PC-9 (cell line): ENCODE results near the gene SRPRB.

ENCODE experiments used
- CTCF ChIP-seq: fragments of 200-600 bp; sonication (generic); conservative IDR thresholded peaks from 2 replicates; pipeline ENCODE4 v1.6.1; 2017; ENCODE audit warnings: mixed run types, antibody characterized with exemption, mild to moderate bottlenecking, moderate library complexity
- EZH2 ChIP-seq: fragments of 200-600 bp; sonication (generic); IDR thresholded peaks from 2 replicates; pipeline ENCODE4 v1.8.0; 2017; ENCODE audit warnings: antibody characterized with exemption, low read depth

- TF ChIP-seq CTCF = no peak
- no peak for TF ChIP-seq EZH2
Observed at GRCh38 chr3:133856316-133856715, 50.7 kb downstream of the SRPRB start.
